Natural killer cell (primary cell): ENCODE measurements around the gene RALBP1. TPM values are rescaled to one million over a fixed set of nuclear protein-coding genes. Genes with fewer than 3 reads are reported as not detected.

Experiments used
- ATAC-seq, 3 donors: fragments of 150-1000 bp in 2 of 3; fragments of 200-7000 bp in 1 of 3; cut with Tn5 transposase; 1 replicate in 1 of 3; 2 replicates in 2 of 3; pipeline ENCODE4 v1.10.0; 2021; ENCODE audit warnings: mild to moderate bottlenecking in 2 of 3, moderate library complexity in 2 of 3
- DNase-seq, 2 donors: peaks; one replicate each; pipeline versions ENCODE4 v3.0.0 to v3.0.0-alpha.2; 2013 to 2021; ENCODE audit warnings: mixed read lengths in 1 of 2
- H3K27ac ChIP-seq: one replicate; pipeline ENCODE4 v1.5.1; 2013; ENCODE audit warnings: mild to moderate bottlenecking, low read length
- H3K27me3 ChIP-seq: one replicate; pipeline ENCODE4 v1.6.1; 2013; ENCODE audit warnings: low read length; ENCODE audit not compliant: control insufficient read depth, insufficient read depth
- H3K36me3 ChIP-seq: one replicate; pipeline ENCODE4 v1.6.1; 2013; ENCODE audit warnings: low read length; ENCODE audit not compliant: control insufficient read depth, insufficient read depth
- H3K4me1 ChIP-seq: one replicate; pipeline ENCODE4 v1.6.1; 2013; ENCODE audit warnings: low read length; ENCODE audit not compliant: control insufficient read depth, insufficient read depth
- H3K4me3 ChIP-seq: one replicate; pipeline ENCODE4 v1.5.1; 2013; ENCODE audit warnings: low read length
- H3K9me3 ChIP-seq: one replicate; pipeline ENCODE4 v1.6.1; 2013; ENCODE audit warnings: low read length; ENCODE audit not compliant: control insufficient read depth, insufficient read depth
- H3K27ac Mint-ChIP-seq, 2 donors: one replicate each; pipeline ENCODE4 v1.8.0; 2022; ENCODE audit warnings: mild to moderate bottlenecking in 2 of 2, mixed read lengths in 2 of 2, moderate library complexity in 1 of 2
- H3K27me3 Mint-ChIP-seq, 2 donors: one replicate each; pipeline ENCODE4 v1.8.0; 2022; ENCODE audit warnings: low read depth in 2 of 2, mixed read lengths in 2 of 2
- H3K36me3 Mint-ChIP-seq: one replicate; pipeline ENCODE4 v1.8.0; 2022; ENCODE audit warnings: mixed read lengths
- H3K4me1 Mint-ChIP-seq, 2 donors: one replicate each; pipeline ENCODE4 v1.8.0; 2022; ENCODE audit warnings: mixed read lengths in 2 of 2
- H3K4me3 Mint-ChIP-seq: one replicate; pipeline ENCODE4 v1.8.0; 2022; ENCODE audit warnings: mild to moderate bottlenecking, moderate library complexity, mixed read lengths
- H3K9me3 Mint-ChIP-seq, 2 donors: one replicate each; pipeline ENCODE4 v1.8.0; 2022; ENCODE audit warnings: mixed read lengths in 2 of 2
- CTCF ChIP-seq: fragments of 200-600 bp; IDR thresholded peaks from one replicate; pipeline ENCODE4 v1.8.0; 2022; ENCODE audit warnings: antibody characterized with exemption
- WGBS: methylation state at CpG from one replicate; pipeline ENCODE4 v1.1.7; 2013; ENCODE audit warnings: missing lambda C conversion rate; ENCODE audit not compliant: insufficient coverage; 5-methylcytosine and 5-hydroxymethylcytosine counted together
- intact Hi-C: fragments of 100-400 bp; cut with micrococcal nuclease; formaldehyde crosslinking; loops from one replicate; pipeline ENCODE4 v1.14.2; 2022
- total RNA-seq, 4 donors: library from RNA; stranded (reverse); fragments of 120-200 nt in 1 of 4; gene quantifications; one replicate each; pipeline versions ENCODE4 v1.2.3 to v1.2.4, GENCODE V29; 2013 to 2022

Gene RALBP1
- total RNA-seq, 3 donors from 2014 or later (not counting 1 experiment from before 2014, with no cell fraction given), result 27.3 to 40.0 (median 33.4) TPM

GRCh38 chr18:9578306-9578705 lies 103.0 kb downstream of the RALBP1 start:
- Histone ChIP-seq H3K9me3 (no peaks in the 10 kb centered on the region), H3K36me3 (peaks cover 65% of the 10 kb centered on the region), H3K4me3 (no peak overlapping the region), H3K4me1 (no peaks in the 10 kb centered on the region), H3K27ac (no peak overlapping the region), H3K27me3 (no peaks in the 10 kb centered on the region)
- no peaks in the 10 kb centered on the region for H3K9me3 Mint-ChIP-seq
- H3K4me3 Mint-ChIP-seq, result no peak overlapping the region
- H3K27ac Mint-ChIP-seq, result no peak overlapping the region
- intact Hi-C loops, result no loop called here
- H3K36me3 Mint-ChIP-seq, result peaks cover 18% of the 10 kb centered on the region
- TF ChIP-seq CTCF, result no peak
- ATAC-seq (no peak), DNase-seq (no peak)
- peaks cover 0 to 13% of the 10 kb centered on the region in 2 donors for H3K4me1 Mint-ChIP-seq
- H3K27me3 Mint-ChIP-seq, result no peaks in the 10 kb centered on the region

DNA sequence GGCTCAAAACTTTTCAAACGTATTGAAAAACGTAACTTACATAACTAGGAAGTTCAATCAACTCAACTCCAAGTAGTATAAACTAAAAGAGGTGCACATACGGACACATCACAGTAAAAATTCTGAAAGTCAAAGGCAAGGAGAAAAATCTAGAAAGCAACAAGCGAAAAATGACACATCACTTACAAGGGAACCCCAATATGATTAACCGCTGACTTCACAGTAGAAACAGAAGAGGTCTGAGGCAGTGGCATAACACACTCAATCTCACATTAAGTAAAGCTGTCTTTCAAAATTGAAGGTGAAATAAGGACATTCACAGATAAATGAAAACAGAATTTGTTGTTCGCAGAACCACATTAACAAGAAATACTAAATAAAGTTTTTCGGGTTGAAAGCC lies 106.4 kb downstream of the RALBP1 start:
- Histone ChIP-seq H3K9me3 (no peaks in the 10 kb centered on the region), H3K27ac (no peak overlapping the region), H3K4me3 (no peak overlapping the region), H3K4me1 (no peaks in the 10 kb centered on the region), H3K27me3 (no peaks in the 10 kb centered on the region), H3K36me3 (peaks cover 54% of the 10 kb centered on the region)
- Mint-ChIP-seq H3K27me3 (no peaks in the 10 kb centered on the region), H3K4me1 (peaks cover 5 to 12% of the 10 kb centered on the region in 2 donors), H3K9me3 (no peaks in the 10 kb centered on the region), H3K4me3 (no peak overlapping the region), H3K27ac (no peak overlapping the region), H3K36me3 (peaks cover 18% of the 10 kb centered on the region)
- ATAC-seq (no peak), DNase-seq (no peak)
- intact Hi-C loops, result no loop called here
- TF ChIP-seq CTCF, result no peak
- 97% methylated on average over 5 of the region's 7 CpGs for WGBS

DNA sequence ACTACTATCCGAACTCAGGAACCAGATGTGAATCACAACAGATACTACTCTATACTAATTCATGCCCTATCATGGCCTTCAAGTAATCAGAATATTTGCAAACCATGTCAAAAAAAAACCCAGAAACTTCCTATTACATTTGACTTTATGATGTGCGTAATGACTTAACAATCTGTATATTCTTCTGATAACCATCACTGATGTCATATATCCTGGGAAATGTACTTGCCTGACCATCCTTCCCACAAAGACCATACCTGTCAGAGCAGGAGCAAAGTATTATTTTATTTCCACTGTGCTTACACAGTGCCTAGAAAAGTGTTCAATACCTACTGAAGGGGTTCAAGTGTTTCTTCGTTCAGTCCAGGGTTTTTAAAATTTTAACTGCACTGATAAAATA lies 111.5 kb downstream of the RALBP1 start:
- Mint-ChIP-seq H3K9me3 (no peaks in the 10 kb centered on the region), H3K36me3 (peaks cover 9% of the 10 kb centered on the region), H3K27ac (no peak overlapping the region), H3K4me1 (peaks cover 5 to 6% of the 10 kb centered on the region in 2 donors), H3K27me3 (no peaks in the 10 kb centered on the region), H3K4me3 (no peak overlapping the region)
- H3K27me3 ChIP-seq, result no peaks in the 10 kb centered on the region
- H3K27ac ChIP-seq, result no peak overlapping the region
- WGBS, result 97% methylated on average over 2 of the region's 3 CpGs
- H3K4me3 ChIP-seq, result no peak overlapping the region
- DNase-seq (no peak), ATAC-seq (no peak)
- intact Hi-C loops, result no loop called here
- no peak for TF ChIP-seq CTCF
- H3K36me3 ChIP-seq, result peaks cover 48% of the 10 kb centered on the region
- no peaks in the 10 kb centered on the region for H3K9me3 ChIP-seq
- no peaks in the 10 kb centered on the region for H3K4me1 ChIP-seq

Other genes starting within 250 kb of the RALBP1 start
- gene TWSG1, start 140.7 kb upstream of the RALBP1 start, total RNA-seq, result 1 to 10 TPM; 3.4 to 7.3 (median 5.6) TPM
- 100 to 1,000 TPM in 1 of 3 donors, 10 to 100 TPM in 2; 60.5 to 108 (median 72.6) TPM for gene PPP4R1, start 139.0 kb downstream of the RALBP1 start, total RNA-seq
- gene RAB31, start 232.8 kb downstream of the RALBP1 start, total RNA-seq, result 10 to 100 TPM in 1 of 3 donors, 1 to 10 TPM in 2; 5.3 to 26.1 (median 9.9) TPM